Spleen (tissue), 7 donors: ENCODE data around the gene SRP72.

Experiments
- CTCF ChIP-seq, 11 experiments: fragments of 200-600 bp in 7 of 11; fragments of 450-650 bp in 4 of 11; sonication (generic) in 4 of 11; IDR thresholded peaks in 8 of 11; conservative IDR thresholded peaks in 3 of 11; 1 replicate in 7 of 11; 2 replicates in 4 of 11; pipeline versions ENCODE4 v1.4.0 to v1.8.0; 2016 to 2021; ENCODE audit warnings: antibody characterized with exemption in 11 of 11, inconsistent platforms in 4 of 11, mild to moderate bottlenecking in 1 of 11
- POLR2A ChIP-seq, 3 donors: fragments of 450-650 bp; IDR thresholded peaks; one replicate each; pipeline ENCODE4 v1.5.1; 2017; ENCODE audit warnings: antibody characterized with exemption in 3 of 3, mild to moderate bottlenecking in 1 of 3
- POLR2AphosphoS5 ChIP-seq, 3 donors: sonication (generic); formaldehyde crosslinking; IDR thresholded peaks; one replicate each; pipeline ENCODE4 v1.5.1; 2017; ENCODE audit warnings: antibody characterized with exemption in 3 of 3
- donor health status: DM: no; HTN: no; CAD: no; lungs with moderate emphysema.
- donor health status: DM: no; HTN: no; CAD: no.
- donor health status: DM: no; HTN: no; CAD: no.

GRCh38 chr4:56426273-56426672, 41.1 kb upstream of the SRP72 start:
- TF ChIP-seq POLR2A (IDR thresholded peaks at IDR 0.05): no peak
- TF ChIP-seq CTCF (IDR thresholded peaks at IDR 0.05 in 8 of 11, conservative IDR thresholded peaks at IDR 0.05 in 3 of 11): no peak
- no peak for TF ChIP-seq POLR2AphosphoS5 (IDR thresholded peaks at IDR 0.05)
